Activated gamma-delta T cell (primary cell): ENCODE results near the gene CERS6.
"Not testable (repeated sequence)": the region's sequence is repeated elsewhere in the genome, so short reads cannot be mapped to it uniquely, and the experiment has no call there.

Experiments used
- DNase-seq: peaks from one replicate; lab custom pipeline; 2025; lab: John Stamatoyannopoulos, UW

The CERS6 gene

DNA sequence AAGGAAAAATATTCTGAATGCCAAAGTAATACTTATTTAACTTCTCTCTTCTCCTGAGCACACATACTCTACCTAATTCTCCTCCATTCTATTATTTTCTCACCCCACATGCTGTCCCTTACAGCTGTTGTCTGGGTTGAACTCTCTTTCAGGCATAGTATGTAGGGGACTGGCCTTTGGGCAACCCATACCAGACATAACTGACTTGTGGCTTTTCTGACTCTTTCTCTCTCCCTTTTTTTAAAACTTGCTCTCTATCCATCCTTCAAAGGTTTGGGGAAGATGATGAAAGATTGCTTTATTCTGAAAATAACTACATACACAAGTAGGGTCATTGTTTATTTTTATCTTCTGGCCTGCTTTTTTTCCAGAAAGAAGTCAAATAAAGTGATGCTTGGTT is 276.4 kb downstream of the CERS6 start:
- DNase-seq: no peak

DNA sequence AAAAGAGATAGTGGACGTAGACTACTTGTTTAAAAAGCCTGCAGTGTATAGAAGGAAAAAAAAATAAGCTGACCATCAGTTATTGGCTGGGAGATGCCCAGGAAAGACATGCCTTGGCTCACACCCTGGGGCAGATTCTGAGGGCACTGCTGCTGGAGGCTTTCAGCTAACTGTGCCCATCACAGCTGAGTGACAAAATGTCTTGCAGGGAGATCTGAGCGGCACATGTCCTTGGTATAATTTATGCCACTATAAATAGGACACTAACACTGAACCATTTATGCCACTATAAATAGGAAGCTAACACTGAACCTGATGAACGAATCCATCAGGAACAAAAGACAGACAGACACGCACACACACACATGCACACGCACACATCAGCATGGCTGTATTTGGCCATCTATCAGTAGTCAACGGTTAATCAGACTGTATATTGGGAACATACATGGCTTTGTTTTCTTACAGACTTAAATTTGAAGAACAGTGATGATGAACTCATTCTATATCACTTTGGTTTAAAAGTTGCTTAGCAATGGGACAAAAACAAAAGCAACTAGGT is 278.2 kb downstream of the CERS6 start:
- no peak for DNase-seq

DNA sequence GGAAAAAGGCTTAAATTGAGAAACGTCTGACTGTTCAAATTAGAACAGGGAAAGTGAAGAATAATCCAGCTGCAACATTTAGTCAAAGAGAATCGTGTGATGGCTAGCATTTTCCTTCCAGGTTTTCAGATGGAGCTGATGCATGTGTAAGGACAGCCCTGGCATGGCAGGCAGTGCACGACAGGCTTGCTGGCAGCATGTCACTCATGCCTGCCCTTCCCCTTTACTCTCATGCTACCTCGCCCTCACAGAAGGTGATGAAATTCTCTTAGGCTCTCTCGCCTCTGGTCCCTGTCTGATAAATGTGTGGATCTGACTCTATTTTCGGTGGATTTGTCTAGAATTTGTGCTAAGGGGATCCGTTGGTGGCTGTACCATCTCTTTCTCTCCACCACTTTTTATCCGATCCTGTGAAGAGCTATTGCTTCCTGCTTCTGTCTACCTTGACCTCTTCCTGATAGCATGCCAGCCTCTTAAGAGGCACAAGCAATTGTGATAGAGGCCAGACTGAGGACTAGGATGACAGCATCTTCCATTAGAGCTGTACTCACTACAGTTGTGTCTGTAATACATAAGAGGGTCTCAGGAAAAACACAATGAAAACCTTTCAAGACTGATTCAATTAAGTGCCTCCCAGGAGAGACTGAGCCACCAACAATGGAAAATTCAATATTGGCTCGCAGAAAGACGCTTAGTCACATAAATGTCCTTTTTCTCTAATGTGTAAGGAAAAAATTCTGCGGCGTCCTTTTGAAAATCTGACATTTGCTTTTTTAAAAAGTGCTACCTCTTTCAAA is 280.8 kb downstream of the CERS6 start:
- no peak for DNase-seq

DNA sequence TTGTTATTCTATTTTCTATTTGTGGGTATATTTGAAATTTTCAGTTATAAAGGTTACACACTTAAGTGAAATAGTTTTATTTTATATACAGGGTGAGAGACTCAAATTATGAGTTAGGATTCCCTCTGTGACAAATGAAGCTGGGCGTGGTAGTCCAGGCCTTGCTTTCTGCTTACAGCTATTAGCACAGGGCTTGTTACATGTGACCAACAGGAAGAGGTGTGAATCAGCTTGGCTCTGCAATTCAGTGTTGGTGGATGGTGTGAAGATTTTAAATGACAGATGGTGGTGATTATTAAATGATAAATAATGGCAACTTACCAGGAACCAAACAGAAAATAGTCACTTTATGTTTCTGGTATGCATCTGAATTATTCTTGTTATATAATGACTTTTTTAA is 282.0 kb downstream of the CERS6 start:
- no peak for DNase-seq

DNA sequence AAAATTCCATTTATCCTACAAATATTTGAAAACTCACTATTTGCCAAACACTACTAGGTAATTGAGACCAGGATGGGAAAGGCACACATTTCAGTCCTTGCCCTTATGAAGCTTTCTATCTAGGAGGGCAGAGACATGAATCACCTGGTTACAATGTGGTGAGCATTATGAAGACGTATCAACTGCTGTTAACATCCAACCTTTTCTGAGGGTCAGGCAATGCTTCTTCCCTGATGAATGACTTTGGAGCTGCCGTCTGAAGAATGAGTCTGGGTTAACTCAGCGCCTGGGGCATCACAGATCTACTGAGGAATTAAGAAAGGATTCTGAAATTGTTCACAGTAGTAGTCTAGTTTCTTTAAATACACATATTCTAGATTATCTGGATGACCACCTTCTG is 284.3 kb downstream of the CERS6 start:
- DNase-seq: no peak

DNA sequence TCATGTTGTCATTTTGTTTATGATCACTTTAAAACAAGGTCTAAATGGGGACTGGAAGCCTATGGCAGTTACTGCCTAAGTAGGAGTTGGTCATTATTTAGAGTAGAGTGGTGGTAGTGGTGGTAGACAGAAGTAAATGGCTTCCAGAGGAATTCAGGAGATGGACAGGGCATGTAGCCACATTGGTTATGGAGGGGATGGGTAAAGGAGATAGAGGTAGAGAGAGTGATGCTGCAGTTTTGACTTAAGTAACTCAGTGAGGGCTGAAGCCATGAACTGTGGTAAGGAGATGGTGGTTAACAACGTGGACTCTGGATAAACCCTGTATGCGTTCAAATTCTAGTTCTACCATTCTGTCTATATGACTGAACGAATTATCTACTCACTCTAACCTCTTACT is 284.7 kb downstream of the CERS6 start:
- no peak for DNase-seq

DNA sequence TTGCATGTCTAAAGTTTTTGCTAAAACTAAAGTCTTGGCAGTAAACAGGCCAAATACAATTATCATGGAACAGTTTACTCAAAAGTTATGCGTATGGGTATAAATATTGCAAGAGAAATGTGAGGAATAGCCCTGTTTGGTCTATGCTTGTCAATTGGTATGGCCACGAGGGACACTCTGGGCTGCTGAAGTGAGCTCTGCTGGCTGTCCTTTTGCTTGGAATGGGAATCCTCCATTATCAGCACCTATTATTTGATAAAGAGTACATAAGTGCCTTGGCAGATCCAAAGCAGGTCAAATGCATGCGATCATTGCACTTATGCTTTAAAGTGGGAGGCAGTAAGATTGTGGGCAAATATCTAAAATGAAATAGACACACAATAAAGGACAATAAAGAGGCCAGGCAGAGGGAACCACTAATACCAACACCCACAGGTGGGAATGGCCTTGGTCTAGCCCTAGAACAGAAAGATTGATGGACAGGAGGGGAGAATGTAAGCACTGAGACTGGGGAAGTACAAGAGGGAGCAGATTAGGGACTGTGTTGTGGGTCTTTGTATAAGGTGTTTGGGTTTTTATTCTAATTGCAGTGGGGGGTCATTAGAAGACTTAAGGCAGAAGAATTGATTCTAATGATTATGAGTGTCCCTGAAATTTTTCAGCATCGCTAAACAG is 286.3 kb downstream of the CERS6 start:
- no peak for DNase-seq

DNA sequence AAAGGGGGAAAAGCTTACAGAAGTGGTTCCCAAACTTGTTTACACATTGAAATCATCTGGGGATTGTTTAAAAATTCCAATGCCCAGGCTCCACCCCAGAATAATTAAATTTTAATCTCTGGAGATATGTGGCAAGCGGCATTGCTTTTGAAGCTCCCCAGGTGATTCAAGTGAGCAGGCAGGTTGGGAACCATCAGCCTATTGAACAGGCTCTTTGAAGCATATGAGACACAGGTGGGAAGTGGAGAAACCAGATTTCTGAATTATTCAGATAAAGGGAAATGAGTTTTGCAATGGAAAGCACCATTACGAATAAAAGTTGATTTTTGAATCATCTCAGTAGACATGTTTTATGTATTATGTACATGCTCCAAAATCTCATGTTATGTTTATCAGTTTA is 288.8 kb downstream of the CERS6 start:
- DNase-seq: no peak

DNA sequence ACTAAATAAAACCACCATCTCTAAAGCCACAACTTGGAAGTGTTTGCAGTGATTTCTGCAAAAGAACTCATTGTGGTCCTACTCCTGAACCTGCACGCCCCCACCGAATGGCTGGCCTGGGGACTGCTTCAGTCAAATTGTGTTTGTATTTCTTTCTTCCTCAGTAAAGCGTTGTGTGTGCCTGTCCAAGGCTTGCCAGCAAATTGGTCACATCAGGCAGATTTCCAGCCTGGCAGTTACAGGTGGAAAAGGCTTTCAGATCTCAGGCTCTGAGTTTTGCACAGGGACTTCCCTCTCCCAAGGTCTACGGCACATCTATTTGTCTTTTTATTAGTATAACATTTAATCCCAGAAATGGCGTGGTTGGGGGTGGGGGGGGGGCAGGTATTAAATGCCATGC is 292.4 kb downstream of the CERS6 start:
- DNase-seq: no peak

DNA sequence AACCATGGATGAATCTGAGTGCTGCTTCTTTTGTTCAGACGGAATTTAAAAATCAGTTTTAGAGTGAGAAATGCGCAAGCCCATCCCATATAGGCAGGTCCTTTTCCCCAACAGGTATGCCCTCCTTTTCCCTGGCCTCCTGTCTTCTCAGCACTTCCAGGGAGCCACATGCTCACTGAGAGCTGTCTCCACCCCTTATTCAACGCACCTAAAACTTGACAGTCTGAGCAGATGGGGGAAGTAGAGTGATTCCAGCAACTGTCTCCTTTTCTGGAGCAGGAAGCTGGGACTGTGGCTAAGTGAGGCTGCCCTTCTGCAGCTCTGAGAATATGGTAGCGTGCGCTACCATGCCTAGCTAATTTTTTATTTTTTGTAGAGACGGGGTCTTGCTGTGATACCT is 293.2 kb downstream of the CERS6 start:
- DNase-seq: no peak

DNA sequence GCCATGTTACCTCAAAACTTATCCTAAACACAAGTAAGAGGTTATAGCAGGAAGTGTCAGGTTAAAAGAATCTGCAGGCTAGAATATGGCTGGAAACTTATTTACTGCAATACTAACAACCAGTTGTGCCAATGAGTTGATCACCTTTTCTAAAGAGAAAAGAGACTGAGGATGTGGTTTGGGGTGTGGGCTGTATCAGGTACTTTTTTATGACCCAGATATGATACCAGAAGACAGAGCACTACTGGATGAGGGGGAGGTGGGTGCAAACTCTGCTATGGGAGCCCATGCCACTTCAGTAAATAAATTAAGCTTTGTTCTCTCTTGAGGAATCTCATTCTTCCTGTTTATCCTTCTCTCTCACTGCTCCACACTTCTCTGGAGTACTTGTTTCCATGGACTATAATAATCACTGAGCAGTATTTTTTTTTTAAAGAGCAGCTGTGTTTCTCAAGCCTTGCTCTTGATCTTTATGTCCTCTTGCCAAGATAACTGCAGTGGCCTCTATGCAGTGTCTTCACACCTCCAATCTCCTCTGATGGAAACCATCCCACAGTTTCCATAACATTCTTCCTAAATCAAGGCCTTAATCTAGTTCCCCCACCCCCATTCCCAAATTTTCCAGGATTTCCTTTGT is 295.1 kb downstream of the CERS6 start:
- no peak for DNase-seq

DNA sequence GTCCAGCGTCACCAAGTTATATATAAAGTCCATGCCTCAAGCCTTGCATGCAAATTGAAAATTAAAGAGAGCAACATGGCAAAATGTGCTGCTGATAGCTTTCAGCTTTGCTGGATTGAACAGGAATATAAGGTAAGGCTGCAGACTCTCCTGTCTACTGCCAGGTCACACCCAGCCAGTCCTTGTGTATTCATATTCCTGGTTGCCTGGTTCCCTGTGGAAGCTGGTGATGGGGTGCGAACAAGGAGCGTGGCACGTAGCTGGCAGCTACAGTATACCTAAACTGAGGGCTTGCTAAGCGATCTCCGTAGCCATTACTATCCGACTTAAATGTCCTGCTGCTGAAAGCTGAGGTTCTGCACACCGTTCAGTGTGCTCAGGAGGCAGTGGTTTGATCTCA is 296.3 kb downstream of the CERS6 start:
- no peak for DNase-seq

DNA sequence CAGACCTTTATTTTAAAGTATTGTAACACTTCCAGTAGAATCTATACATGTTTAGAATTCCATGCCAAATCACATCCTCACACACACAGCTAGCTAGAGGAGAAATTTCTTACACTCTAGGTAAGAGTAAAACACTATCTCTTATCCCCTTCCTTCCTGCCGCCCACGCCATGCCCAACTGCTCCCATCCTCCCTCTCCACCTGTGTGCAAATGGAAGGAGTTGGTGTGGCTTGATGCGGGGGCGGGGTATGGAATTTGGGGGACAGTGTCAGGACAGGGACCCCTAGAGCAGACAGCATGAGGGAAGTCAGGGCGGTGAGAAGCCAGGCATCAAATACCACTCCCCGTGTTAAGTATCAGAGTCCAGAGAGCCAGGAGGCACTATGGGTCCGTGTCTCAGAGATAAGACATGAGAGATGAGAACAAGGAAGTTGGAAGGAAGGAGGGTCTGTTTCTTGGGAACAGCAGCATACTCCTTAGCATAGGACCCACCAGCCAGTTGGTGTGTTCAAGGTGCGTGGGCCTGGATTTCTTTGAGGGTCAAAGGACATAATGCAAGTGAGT is 297.8 kb downstream of the CERS6 start:
- no peak for DNase-seq

DNA sequence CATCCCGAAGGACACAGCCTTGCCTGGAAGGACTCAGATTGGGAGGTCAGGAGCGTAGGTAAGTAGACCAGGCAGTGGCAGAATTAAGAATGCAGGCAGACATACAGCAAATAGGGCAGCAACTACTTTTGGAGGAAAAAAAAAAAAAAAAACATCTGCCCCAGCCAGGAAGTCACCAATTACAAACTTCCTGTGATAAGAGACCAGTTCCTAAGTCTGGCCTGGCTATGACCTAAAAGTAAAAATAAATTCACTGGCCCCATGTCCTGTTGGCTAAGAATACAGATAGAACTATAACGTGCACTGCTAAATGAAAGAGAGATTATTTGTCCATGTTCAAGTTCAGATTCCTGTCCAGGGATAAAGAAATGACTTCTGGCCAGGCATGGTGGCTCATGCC is 301.2 kb downstream of the CERS6 start:
- DNase-seq: no peak

DNA sequence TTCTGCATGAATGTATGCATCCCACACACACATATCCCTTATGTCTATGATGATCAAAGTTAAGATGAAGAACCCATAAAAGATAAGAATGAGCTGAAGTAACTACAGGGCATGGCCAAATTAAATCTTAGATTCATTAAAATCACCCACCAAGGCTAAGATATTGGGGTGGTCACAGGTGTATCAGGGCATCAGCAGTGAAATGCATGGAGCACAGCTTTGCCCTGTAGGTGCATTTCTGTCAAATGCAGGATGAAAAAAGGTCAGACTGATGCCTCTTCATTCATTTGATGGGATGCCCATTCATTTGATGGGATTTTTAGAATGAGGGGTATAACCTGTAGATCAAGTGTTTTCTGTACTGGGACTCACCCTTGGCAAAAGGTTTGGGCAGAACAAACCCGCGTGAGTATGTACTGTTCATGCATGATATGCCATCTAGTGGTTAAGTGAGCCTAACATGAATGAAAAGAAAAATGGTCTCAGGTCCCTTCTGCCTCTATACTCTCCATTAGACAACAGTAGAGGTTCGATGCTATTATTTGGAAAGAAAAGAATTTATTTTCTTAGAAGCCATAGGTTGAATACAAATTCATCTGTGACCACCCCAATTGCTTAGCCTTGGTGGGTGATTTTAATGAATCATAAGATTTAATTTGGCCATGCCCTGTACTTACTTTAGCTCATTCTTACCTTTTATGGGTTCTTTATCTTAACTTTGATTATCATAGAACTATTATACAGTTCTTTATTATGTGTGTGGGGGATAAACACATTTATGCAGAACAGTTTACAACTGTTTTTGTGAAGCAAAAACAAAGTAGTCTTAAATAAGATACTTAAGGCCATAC is 303.1 kb downstream of the CERS6 start:
- no peak for DNase-seq

DNA sequence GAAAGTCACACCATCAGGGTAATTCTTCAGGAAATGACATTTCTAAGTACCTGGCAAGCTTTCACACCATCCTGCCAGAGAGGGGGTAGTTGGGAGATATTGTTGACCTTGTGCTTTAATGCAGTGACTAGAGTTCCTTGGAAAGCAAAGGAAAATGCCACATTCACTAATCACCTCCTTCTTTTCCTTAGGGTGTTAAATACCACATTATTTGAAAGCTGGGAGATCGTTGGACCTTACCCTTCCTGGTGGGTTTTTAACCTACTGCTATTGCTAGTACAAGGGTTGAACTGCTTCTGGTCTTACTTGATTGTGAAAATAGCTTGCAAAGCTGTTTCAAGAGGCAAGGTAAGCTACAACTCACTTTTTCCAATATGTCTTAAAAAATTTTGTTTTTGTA is 309.3 kb downstream of the CERS6 start:
- no peak for DNase-seq

DNA sequence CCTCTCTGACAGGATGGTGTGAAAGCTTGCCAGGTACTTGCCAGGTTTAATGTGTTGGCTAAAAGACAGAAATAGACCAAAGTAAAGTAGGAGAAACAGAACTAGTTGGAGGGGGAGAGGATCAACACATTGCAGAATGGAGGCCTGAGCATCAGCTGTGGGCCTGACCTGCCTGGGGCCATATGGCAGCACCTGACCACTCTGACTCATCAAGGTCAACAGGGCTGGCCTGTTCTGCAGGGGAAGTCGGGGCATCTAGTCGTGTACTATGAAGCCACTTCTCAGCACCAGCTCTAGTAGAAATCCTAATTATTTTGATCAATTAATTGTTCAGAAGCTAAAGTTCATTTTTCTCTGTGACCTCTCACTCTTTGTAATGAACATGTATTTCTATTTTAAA is 310.5 kb downstream of the CERS6 start:
- DNase-seq: no peak

DNA sequence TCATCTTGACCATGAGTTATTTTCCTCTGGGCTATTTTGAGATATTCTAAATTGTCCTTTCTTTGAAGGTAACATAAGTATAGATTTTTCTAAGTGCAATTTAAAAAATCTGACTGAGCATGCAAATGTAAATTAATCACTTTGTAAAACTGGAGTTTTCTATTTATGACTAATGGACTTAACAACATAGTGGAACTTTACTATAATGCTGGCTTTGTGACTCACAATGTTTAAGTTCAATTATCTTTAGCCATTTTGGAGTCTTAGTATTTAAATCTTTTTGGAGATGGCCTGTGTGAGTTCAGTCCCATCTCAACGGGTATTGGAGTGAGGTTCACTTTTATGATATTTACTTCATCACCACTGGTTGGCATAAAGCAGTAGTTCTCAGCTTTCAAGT is 311.2 kb downstream of the CERS6 start:
- no peak for DNase-seq

DNA sequence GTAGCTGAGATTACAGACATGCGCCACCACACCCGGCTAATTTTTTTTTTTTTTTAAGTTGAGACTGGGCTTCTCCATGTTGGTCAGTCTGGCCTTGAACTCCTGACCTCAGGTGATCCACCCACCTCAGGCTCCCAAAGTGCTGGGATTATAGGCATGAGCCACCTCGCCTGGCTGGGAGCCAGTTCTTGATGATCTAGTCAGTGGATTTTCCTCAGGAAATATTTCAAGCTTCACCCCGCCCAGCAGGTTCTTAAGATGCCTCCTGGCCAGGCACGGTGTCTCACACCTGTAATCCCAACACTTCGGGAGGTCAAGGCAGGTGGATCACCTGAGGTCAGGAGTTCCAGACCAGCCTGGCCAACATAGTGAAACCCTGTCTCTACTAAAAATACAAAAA is 312.3 kb downstream of the CERS6 start:
- DNase-seq: not testable (repeated sequence)

DNA sequence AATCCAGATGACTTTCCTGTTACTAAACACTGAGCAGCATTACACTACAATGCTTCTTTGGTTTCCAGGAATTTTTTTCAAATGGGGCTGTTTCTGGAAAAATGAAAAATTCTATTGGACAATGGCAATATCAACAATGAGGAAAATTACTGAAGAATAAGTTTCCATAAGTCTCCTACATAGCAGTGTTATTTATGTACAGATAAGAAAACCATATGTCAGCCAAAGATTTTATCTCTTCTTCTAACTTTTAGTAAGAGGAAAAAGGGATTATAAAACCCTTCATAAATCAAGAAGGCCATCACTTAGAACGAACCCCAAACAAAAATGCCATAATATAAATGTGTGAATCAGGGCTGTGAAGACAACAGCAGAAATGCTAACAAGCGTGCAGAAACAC is 314.7 kb downstream of the CERS6 start:
- no peak for DNase-seq

DNA sequence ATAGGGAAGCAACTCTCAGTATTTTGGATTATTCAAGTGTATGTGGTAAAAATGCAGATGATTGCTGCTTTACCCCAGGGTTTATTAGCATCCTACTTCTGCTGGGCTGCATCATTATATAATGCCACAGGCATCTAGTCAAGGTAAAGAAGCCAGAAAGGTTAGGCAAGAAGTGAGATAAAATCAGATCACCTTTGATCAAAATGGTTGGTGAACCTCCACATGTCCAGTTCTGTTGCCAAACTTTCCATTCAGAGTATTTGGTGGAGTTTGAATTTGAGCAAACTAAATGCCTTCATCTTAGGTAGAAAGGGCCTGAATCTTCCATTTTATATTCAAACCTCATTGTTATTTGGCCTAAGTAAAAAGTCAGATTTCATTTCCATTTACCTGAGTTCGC is 316.6 kb downstream of the CERS6 start:
- DNase-seq: no peak

DNA sequence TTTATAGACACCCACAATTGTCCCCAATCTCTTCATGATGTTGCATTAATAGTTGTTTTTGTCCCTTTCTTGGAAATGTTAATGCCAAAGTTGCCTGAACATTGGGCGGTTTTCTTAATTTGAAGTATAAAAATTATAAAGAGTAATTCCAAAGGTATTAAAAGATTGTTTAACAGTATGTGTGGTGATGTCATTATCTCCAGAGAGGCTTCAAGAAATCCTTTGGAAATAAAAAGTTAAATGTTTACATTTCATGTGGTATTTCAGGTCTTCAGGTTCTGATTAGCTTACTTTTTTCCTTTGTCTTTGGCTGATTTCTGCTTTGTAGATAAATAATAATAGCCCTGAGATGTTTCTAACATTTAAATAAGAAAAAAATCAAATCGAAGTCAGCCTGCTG is 317.1 kb downstream of the CERS6 start:
- DNase-seq: no peak
